Astrocyte (in vitro differentiated cells and primary cell): ENCODE data around the gene DUSP14. TPM values are rescaled to one million over a fixed set of nuclear protein-coding genes. Genes with fewer than 3 reads are reported as not detected.
A peak's percentile ranks its signal among the peaks of the same experiment; 100 is the strongest.

Source experiments
- DNase-seq: peaks from one replicate; pipeline ENCODE4 v3.0.0-alpha.2; 2010; ENCODE audit warnings: low read depth
- FAIRE-seq: peaks from 2 replicates; lab custom pipeline; 2011; peaks lifted over from hg19 to GRCh38; lab: Jason Lieb, UNC
- H2AFZ ChIP-seq: 2 replicates; pipeline ENCODE4 v1.6.0; 2012; ENCODE audit warnings: low read depth, low read length, inconsistent platforms
- H3K27ac ChIP-seq: 2 replicates; pipeline ENCODE4 v1.5.1; 2011; ENCODE audit warnings: low read depth, low read length, inconsistent platforms
- H3K27me3 ChIP-seq: 2 replicates; pipeline ENCODE4 v1.6.0; 2011; ENCODE audit warnings: low read length, inconsistent platforms; ENCODE audit not compliant: insufficient read depth
- H3K36me3 ChIP-seq: 2 replicates; pipeline ENCODE4 v1.5.1; 2011; ENCODE audit warnings: low read length, inconsistent platforms; ENCODE audit not compliant: insufficient read depth
- H3K4me1 ChIP-seq: 2 replicates; pipeline ENCODE4 v1.5.1; 2011; ENCODE audit warnings: low read length, inconsistent platforms; ENCODE audit not compliant: insufficient read depth
- H3K4me2 ChIP-seq: 2 replicates; pipeline ENCODE4 v1.6.0; 2012; ENCODE audit warnings: low read length, inconsistent platforms
- H3K4me3 ChIP-seq: 2 replicates; pipeline ENCODE4 v1.5.1; 2011; ENCODE audit warnings: low read depth, mild to moderate bottlenecking, low read length, inconsistent platforms; ENCODE audit not compliant: insufficient read depth
- H3K79me2 ChIP-seq: 2 replicates; pipeline ENCODE4 v1.6.0; 2012; ENCODE audit warnings: mild to moderate bottlenecking, low read length, inconsistent platforms; ENCODE audit not compliant: insufficient read depth
- H3K9ac ChIP-seq: 2 replicates; pipeline ENCODE4 v1.6.0; 2012; ENCODE audit warnings: mild to moderate bottlenecking, low read length, inconsistent platforms
- H3K9me3 ChIP-seq: 2 replicates; pipeline ENCODE4 v1.5.1; 2012; ENCODE audit warnings: low read depth, mild to moderate bottlenecking, low read length, inconsistent platforms; ENCODE audit not compliant: insufficient read depth
- H4K20me1 ChIP-seq: 2 replicates; pipeline ENCODE4 v1.6.0; 2012; ENCODE audit warnings: low read length, inconsistent platforms; ENCODE audit not compliant: insufficient read depth
- H3K27ac Mint-ChIP-seq: one replicate; pipeline ENCODE4 v1.8.0; 2021; ENCODE audit warnings: mild to moderate bottlenecking, mixed read lengths; ENCODE audit not compliant: unreplicated experiment
- H3K27me3 Mint-ChIP-seq: one replicate; pipeline ENCODE4 v1.8.0; 2021; ENCODE audit warnings: low read depth, mixed read lengths; ENCODE audit not compliant: unreplicated experiment
- H3K36me3 Mint-ChIP-seq: one replicate; pipeline ENCODE4 v1.8.0; 2021; ENCODE audit warnings: low read depth, mixed read lengths; ENCODE audit not compliant: unreplicated experiment
- H3K4me1 Mint-ChIP-seq: one replicate; pipeline ENCODE4 v1.8.0; 2021; ENCODE audit warnings: low read depth, mixed read lengths; ENCODE audit not compliant: unreplicated experiment
- H3K4me3 Mint-ChIP-seq: one replicate; pipeline ENCODE4 v1.8.0; 2021; ENCODE audit warnings: mild to moderate bottlenecking, moderate library complexity, mixed read lengths; ENCODE audit not compliant: unreplicated experiment
- H3K9me3 Mint-ChIP-seq: one replicate; pipeline ENCODE4 v1.8.0; 2021; ENCODE audit warnings: mild to moderate bottlenecking, mixed read lengths; ENCODE audit not compliant: unreplicated experiment
- CTCF ChIP-seq: IDR thresholded peaks from 2 replicates; pipeline ENCODE4 v1.5.1; 2011; ENCODE audit warnings: low read depth, mild to moderate bottlenecking, inconsistent platforms, low read length, moderate library complexity; ENCODE audit not compliant: insufficient read depth
- EZH2 ChIP-seq: IDR thresholded peaks from 2 replicates; pipeline ENCODE4 v1.6.1; 2012; ENCODE audit warnings: mild to moderate bottlenecking, low read length, inconsistent platforms; ENCODE audit not compliant: insufficient read depth
- total RNA-seq: library from RNA; stranded (reverse); gene quantifications from 2 replicates; pipeline ENCODE4 v1.2.1, GENCODE V29; 2021

The DUSP14 gene
- total RNA-seq, 1 donor from 2014 or later, result 69.1 TPM

GRCh38 chr17:37503148-37503547, 13.5 kb downstream of the DUSP14 start:
- no peak overlapping the region for H3K27ac Mint-ChIP-seq
- FAIRE-seq (no peak), DNase-seq (no peak)
- H3K27me3 Mint-ChIP-seq, result no peaks in the 10 kb centered on the region
- peaks cover 8% of the 10 kb centered on the region for H3K4me1 Mint-ChIP-seq
- H3K9me3 Mint-ChIP-seq, result no peaks in the 10 kb centered on the region
- H4K20me1 ChIP-seq, result peaks cover 83% of the 10 kb centered on the region
- H3K27ac ChIP-seq, result no peak overlapping the region
- peaks cover 19% of the 10 kb centered on the region for H3K36me3 Mint-ChIP-seq
- H3K27me3 ChIP-seq, result no peaks in the 10 kb centered on the region
- TF ChIP-seq EZH2, result no peak
- TF ChIP-seq CTCF, result no peak
- H3K4me2 ChIP-seq, result no peak overlapping the region
- H3K9me3 ChIP-seq, result no peaks in the 10 kb centered on the region
- peaks cover 97% of the 10 kb centered on the region for H3K79me2 ChIP-seq
- H3K4me3 Mint-ChIP-seq, result no peak overlapping the region
- no peak overlapping the region for H3K4me3 ChIP-seq
- H3K9ac ChIP-seq, result no peak overlapping the region
- peaks cover 4% of the 10 kb centered on the region for H3K4me1 ChIP-seq
- peaks cover 8% of the 10 kb centered on the region for H3K36me3 ChIP-seq
- no peak overlapping the region for H2AFZ ChIP-seq

DNA sequence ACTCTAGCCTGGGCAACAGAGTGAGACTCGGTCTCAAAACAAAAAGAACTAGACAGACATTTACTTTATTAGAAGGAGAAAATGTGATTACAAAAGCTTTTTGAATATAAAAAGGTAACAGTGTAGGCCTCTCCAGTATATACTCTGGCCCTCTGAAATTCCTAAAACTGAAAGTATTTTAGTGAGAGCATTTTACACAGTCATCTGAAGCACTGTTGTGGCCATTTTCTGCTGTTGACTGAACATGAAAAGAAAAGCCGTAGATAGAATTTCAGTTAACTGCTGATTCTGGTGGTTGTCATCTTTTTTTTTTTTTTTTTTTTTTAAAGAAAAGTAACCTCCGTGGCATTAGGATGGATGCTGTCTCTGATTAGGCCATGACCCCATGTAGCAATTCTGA, 15.6 kb downstream of the DUSP14 start:
- H3K4me3 Mint-ChIP-seq, result no peak overlapping the region
- H4K20me1 ChIP-seq, result peaks cover 85% of the 10 kb centered on the region
- H3K4me1 ChIP-seq, result peaks cover 4% of the 10 kb centered on the region
- H3K27ac Mint-ChIP-seq, result no peak overlapping the region
- H3K27me3 Mint-ChIP-seq, result no peaks in the 10 kb centered on the region
- H2AFZ ChIP-seq, result no peak overlapping the region
- no peaks in the 10 kb centered on the region for H3K27me3 ChIP-seq
- no peak for DNase-seq
- no peak overlapping the region for H3K4me3 ChIP-seq
- no peak for FAIRE-seq
- no peak overlapping the region for H3K9ac ChIP-seq
- H3K9me3 ChIP-seq, result no peaks in the 10 kb centered on the region
- peaks cover 95% of the 10 kb centered on the region for H3K79me2 ChIP-seq
- no peaks in the 10 kb centered on the region for H3K9me3 Mint-ChIP-seq
- peaks cover 4% of the 10 kb centered on the region for H3K36me3 ChIP-seq
- no peak overlapping the region for H3K4me2 ChIP-seq
- peaks cover 8% of the 10 kb centered on the region for H3K4me1 Mint-ChIP-seq
- peaks cover 16% of the 10 kb centered on the region for H3K36me3 Mint-ChIP-seq
- TF ChIP-seq CTCF (no peak), EZH2 (no peak)
- no peak overlapping the region for H3K27ac ChIP-seq

GRCh38 chr17:37506678-37507077, 17.0 kb downstream of the DUSP14 start:
- H3K9ac ChIP-seq, result no peak overlapping the region
- H3K4me3 ChIP-seq, result no peak overlapping the region
- peaks cover 4% of the 10 kb centered on the region for H3K4me1 ChIP-seq
- no peaks in the 10 kb centered on the region for H3K27me3 ChIP-seq
- no peak for TF ChIP-seq EZH2
- TF ChIP-seq CTCF, result peak; percentile 47
- Mint-ChIP-seq H3K4me1 (peaks cover 8% of the 10 kb centered on the region), H3K27me3 (no peaks in the 10 kb centered on the region), H3K36me3 (peaks cover 15% of the 10 kb centered on the region), H3K27ac (no peak overlapping the region), H3K9me3 (no peaks in the 10 kb centered on the region), H3K4me3 (no peak overlapping the region)
- H2AFZ ChIP-seq, result no peak overlapping the region
- H4K20me1 ChIP-seq, result peaks cover 86% of the 10 kb centered on the region
- H3K4me2 ChIP-seq, result peak overlapping the region; percentile 27
- H3K9me3 ChIP-seq, result no peaks in the 10 kb centered on the region
- H3K36me3 ChIP-seq, result peaks cover 4% of the 10 kb centered on the region
- DNase-seq (peak; percentile 34), FAIRE-seq (no peak)
- no peak overlapping the region for H3K27ac ChIP-seq
- H3K79me2 ChIP-seq, result peaks cover 92% of the 10 kb centered on the region
